Prostate gland (tissue), 2 donors: Measurements from ENCODE around the gene RUVBL1. TPM values are rescaled to one million over a fixed set of nuclear protein-coding genes. Genes with fewer than 3 reads are reported as not detected.

Experiments
- DNase-seq: peaks from one replicate; pipeline ENCODE4 v3.0.0-alpha.2; 2019; ENCODE audit warnings: low spot score
- H3K27ac ChIP-seq, 2 donors: fragments of 200-600 bp; sonication (generic); 2 replicates each; pipeline ENCODE4 v1.5.1; 2017 to 2019
- H3K27me3 ChIP-seq: fragments of 200-600 bp; sonication (generic); replicated peaks from 2 replicates; pipeline ENCODE4 v1.5.1; 2019; ENCODE audit not compliant: insufficient read depth
- H3K36me3 ChIP-seq, 2 donors: fragments of 200-600 bp; sonication (generic); 1 replicate in 1 of 2; 2 replicates in 1 of 2; pipeline versions ENCODE4 v1.5.1 to v1.8.1; 2017 to 2019
- H3K4me1 ChIP-seq: fragments of 200-600 bp; sonication (generic); replicated peaks from 2 replicates; pipeline ENCODE4 v1.5.1; 2019
- H3K4me3 ChIP-seq, 2 donors: fragments of 200-600 bp; sonication (generic); 2 replicates each; pipeline ENCODE4 v1.5.1; 2017 to 2019
- H3K9me3 ChIP-seq: fragments of 200-600 bp; sonication (generic); 2 replicates; pipeline ENCODE4 v1.5.1; 2017
- POLR2A ChIP-seq: fragments of 450-650 bp; IDR thresholded peaks from one replicate; pipeline ENCODE4 v1.6.1; 2016; ENCODE audit warnings: antibody characterized with exemption, mild to moderate bottlenecking
- POLR2AphosphoS5 ChIP-seq: sonication (generic); formaldehyde crosslinking; IDR thresholded peaks from one replicate; pipeline ENCODE4 v1.6.1; 2017; ENCODE audit warnings: antibody characterized with exemption
- WGBS: methylation state at CpG from one replicate; pipeline ENCODE4 v1.1.5; 2018; 5-methylcytosine and 5-hydroxymethylcytosine counted together
- intact Hi-C: fragments of 100-400 bp; cut with DNase I; formaldehyde crosslinking; loops from one replicate; pipeline ENCODE4 v1.14.2; 2022
- total RNA-seq, 2 donors: library from RNA; depleted of rRNA; stranded (reverse); fragments of >200 nt; gene quantifications; one replicate each; pipeline ENCODE4 v1.1.0, GENCODE V29; 2016
- TF ChIP-seq, protein P1 (sequence below), 4 experiments: fragments of 200-600 bp in 2 of 4; fragments of 450-650 bp in 2 of 4; sonication (generic) in 2 of 4; IDR thresholded peaks; 1 replicate in 3 of 4; 2 replicates in 1 of 4; pipeline ENCODE4 v1.5.1; 2016 to 2019; ENCODE audit warnings: antibody characterized with exemption in 4 of 4, mild to moderate bottlenecking in 2 of 4, moderate library complexity in 2 of 4

The RUVBL1 gene
- total RNA-seq, 2 donors from 2014 or later = 24.0 to 28.1 TPM

DNA sequence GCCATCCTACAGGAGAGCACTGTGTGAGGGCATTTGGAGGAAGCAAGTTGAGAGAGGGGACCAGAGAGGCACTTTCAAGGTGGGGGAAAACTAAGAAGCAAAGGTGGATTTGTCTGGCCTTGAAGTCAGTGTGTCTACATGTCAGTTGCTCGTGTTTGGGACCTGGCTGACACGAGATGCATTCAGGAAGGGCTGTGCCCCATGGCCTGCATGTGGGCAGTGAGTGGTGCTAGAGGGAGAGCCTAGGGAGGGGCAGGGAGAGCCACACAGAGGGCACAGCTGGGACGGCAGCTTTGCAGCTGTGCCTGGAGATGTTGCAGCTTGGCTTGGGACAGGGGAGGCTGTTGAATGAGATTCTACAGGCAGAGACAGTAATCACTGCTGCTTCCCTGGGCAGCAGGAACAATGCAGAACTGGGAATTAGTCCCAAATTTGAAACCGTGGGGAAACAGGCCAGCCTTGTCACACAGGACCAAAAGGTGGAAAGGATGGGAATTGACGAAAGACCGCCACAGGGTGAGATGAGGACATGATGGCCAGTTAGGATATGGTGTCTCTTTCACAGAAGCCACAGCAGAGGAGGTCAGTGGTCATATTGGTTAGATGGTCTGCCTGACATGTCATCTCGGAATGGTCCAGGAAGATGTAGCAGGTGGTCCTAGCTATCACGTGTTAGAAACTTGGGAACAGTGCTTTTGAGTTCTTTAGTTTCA is 61.4 kb downstream of the RUVBL1 start:
- Histone ChIP-seq H3K27ac (no peak overlapping the region), H3K4me1 (no peaks in the 10 kb centered on the region), H3K27me3 (no peaks in the 10 kb centered on the region), H3K36me3 (peaks cover 22 to 37% of the 10 kb centered on the region in 2 donors), H3K4me3 (no peak overlapping the region), H3K9me3 (no peaks in the 10 kb centered on the region)
- intact Hi-C loops = no loop called here
- 69% methylated on average over 8 of the region's 8 CpGs for WGBS
- DNase-seq = no peak
- TF ChIP-seq POLR2AphosphoS5 (no peak), POLR2A (no peak)
- TF ChIP-seq, protein P1, sequence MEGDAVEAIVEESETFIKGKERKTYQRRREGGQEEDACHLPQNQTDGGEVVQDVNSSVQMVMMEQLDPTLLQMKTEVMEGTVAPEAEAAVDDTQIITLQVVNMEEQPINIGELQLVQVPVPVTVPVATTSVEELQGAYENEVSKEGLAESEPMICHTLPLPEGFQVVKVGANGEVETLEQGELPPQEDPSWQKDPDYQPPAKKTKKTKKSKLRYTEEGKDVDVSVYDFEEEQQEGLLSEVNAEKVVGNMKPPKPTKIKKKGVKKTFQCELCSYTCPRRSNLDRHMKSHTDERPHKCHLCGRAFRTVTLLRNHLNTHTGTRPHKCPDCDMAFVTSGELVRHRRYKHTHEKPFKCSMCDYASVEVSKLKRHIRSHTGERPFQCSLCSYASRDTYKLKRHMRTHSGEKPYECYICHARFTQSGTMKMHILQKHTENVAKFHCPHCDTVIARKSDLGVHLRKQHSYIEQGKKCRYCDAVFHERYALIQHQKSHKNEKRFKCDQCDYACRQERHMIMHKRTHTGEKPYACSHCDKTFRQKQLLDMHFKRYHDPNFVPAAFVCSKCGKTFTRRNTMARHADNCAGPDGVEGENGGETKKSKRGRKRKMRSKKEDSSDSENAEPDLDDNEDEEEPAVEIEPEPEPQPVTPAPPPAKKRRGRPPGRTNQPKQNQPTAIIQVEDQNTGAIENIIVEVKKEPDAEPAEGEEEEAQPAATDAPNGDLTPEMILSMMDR (IDR thresholded peaks at IDR 0.05) = no peak

DNA sequence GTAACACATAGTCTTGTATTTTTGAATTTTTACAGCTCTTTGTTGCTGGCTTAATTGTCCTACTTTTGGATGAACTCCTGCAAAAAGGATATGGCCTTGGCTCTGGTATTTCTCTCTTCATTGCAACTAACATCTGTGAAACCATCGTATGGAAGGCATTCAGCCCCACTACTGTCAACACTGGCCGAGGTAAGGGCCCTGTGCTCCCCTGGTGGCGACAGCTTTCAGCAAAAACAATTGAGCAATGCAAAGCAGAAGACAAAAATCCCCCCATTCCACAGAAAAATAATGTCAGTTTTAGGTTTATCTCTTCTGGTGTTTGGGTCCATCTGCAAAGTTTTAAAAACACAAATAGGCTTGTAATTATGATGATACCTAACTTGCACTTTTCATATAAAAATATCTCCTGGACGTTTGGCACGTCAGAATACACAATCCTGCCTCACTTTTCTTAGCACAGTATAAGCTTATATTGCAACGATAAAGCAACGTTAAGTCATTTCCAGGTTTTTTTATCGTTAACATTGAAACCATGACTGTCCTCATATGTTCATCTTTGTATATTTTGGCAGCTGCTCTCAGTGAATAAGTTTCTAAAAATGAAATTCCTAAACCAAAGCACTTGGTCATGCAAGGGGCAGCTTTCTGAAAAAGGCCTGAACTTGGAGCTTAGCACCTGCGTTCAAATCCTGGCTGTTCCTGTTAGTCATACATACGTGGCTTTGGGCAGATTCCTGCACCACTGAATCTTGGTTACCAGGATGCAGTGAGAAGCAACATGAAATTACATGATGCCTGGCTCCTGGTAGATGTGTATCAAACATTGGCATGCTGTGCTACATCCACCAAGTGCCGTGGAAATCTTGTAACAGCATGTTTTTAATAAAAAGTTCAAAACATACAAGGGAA is 62.9 kb downstream of the RUVBL1 start:
- DNase-seq = no peak
- WGBS = 65% methylated on average over 11 of the region's 11 CpGs
- Histone ChIP-seq H3K36me3 (peaks cover 19 to 25% of the 10 kb centered on the region in 2 donors), H3K27ac (no peak overlapping the region), H3K9me3 (no peaks in the 10 kb centered on the region), H3K4me3 (no peak overlapping the region), H3K4me1 (no peaks in the 10 kb centered on the region), H3K27me3 (no peaks in the 10 kb centered on the region)
- TF ChIP-seq, protein P1 (IDR thresholded peaks at IDR 0.05) = no peak
- TF ChIP-seq POLR2AphosphoS5 (no peak), POLR2A (no peak)
- intact Hi-C loops = no loop called here

DNA sequence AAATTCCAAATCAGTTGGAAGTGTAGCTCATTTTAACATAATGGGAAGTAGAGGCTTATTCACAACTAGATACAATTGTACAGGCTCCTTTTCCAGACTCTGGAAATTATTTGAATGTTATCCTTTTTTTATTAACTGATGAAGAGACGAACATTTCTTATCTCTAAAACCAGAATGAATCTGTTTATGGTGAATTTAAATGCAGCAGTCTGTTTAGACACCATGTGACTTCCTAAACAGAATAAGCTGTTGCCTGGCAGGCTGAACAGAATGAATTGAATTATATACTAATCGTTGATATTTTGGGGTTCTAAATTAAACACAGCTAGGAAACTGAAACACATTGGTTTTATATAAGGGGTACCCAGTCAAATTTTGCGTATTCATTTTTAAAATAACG is 67.4 kb downstream of the RUVBL1 start:
- no peak overlapping the region for H3K4me3 ChIP-seq
- 82% methylated on average over 4 of the region's 4 CpGs for WGBS
- no peak for DNase-seq
- peaks cover 4 to 10% of the 10 kb centered on the region in 2 donors for H3K36me3 ChIP-seq
- no peak overlapping the region for H3K27ac ChIP-seq
- no peak for TF ChIP-seq POLR2A
- H3K9me3 ChIP-seq = no peaks in the 10 kb centered on the region
- H3K27me3 ChIP-seq = no peaks in the 10 kb centered on the region
- peaks cover 6% of the 10 kb centered on the region for H3K4me1 ChIP-seq
- intact Hi-C loops = loop anchor here (10.0 kb wide), 1 partner anchor 381 kb away; the partner anchor contains the start of gene ABTB1

DNA sequence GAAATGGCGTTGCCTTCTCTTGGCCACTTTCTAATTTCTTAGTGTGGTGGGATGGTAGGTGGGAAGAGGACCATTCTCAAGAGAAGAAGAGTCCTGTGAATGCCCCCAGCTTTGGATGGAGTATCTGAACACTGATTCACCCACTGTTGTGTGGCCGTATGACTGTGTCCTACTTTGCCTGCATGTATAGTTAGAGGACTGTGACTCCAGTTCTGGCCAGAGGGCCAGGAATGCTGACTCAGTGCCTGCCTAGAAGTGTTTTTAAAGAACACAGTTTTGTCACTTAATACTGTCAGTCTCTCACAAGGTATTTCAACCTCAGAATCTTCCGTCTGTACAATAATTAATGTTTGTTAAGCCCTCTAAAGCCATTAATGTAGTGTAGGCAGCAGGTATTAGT is 69.2 kb downstream of the RUVBL1 start:
- no peak for DNase-seq
- 58% methylated on average over 3 of the region's 3 CpGs for WGBS
- Histone ChIP-seq H3K27me3 (no peaks in the 10 kb centered on the region), H3K36me3 (peaks cover 0 to 4% of the 10 kb centered on the region in 2 donors), H3K9me3 (no peaks in the 10 kb centered on the region), H3K27ac (no peak overlapping the region), H3K4me3 (peak overlapping the region in 1 of 2 donors; percentile 89), H3K4me1 (peaks cover 6% of the 10 kb centered on the region)
- intact Hi-C loops = loop anchor here (10.0 kb wide), 1 partner anchor 380 kb away; the partner anchor contains the start of gene ABTB1
- no peak for TF ChIP-seq POLR2A
- no peak for TF ChIP-seq POLR2AphosphoS5
- TF ChIP-seq, protein P1 (IDR thresholded peaks at IDR 0.05) = no peak

DNA sequence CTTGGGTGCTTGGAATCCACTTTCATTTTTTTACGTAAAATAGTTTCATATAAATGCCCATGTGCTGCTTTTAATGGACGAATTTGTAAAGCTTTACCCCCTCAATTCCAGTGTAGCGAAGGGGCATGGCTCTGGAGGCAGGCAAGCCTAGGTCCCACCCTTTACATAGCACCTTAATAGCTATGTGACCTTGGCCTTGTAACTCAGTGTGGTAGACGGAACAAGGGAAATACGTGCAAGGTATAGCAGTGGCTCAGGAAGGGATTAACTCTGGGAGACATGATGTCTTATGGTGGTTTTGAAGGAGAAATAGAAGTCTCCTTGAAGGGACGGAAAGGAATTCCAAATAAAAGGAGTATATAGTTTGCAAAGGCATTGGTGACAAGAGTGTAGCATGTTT is 70.0 kb downstream of the RUVBL1 start:
- Histone ChIP-seq H3K27me3 (no peaks in the 10 kb centered on the region), H3K27ac (peak overlapping the region in 1 of 2 donors; percentile 82), H3K36me3 (peaks cover 0 to 3% of the 10 kb centered on the region in 2 donors), H3K9me3 (no peaks in the 10 kb centered on the region), H3K4me1 (peaks cover 6% of the 10 kb centered on the region), H3K4me3 (peak overlapping the region; percentile 89 to 92)
- WGBS = 59% methylated on average over 6 of the region's 6 CpGs
- TF ChIP-seq POLR2AphosphoS5 (no peak), POLR2A (no peak)
- TF ChIP-seq, protein P1 (IDR thresholded peaks at IDR 0.05) = no peak
- intact Hi-C loops = loop anchor here (10.0 kb wide), 1 partner anchor 379 kb away; the partner anchor contains the start of gene ABTB1
- no peak for DNase-seq
